SK-MEL-5 (cell line): ENCODE data around the gene TFG. TPM values are rescaled to one million over a fixed set of nuclear protein-coding genes. Genes with fewer than 3 reads are reported as not detected.

ENCODE experiments used
- DNase-seq: peaks from one replicate; pipeline ENCODE4 v3.0.0-alpha.2; 2016; ENCODE audit warnings: low read depth, low spot score
- in situ Hi-C: cut with HindIII; loops from 2 replicates; pipeline ENCODE4 v1.10.0; 2016; ENCODE audit warnings: low sequenced_read_pairs, high pct_unique_total_duplicates, low pct_unique_long_range_greater_than_20kb
- total RNA-seq: library from RNA; depleted of rRNA; stranded (reverse); fragments of >200 nt; shearing (Covaris generic); gene quantifications from 2 replicates; pipeline ENCODE4 v1.2.3, GENCODE V29; 2014

The TFG gene
- total RNA-seq, 1 experiment from 2014 or later: 79.0 TPM

- in situ Hi-C loops: no loop called here
- DNase-seq: no peak
Measured at GRCh38 chr3:100702082-100702979, 7.0 kb upstream of the TFG start.

GRCh38 chr3:100702980-100703345 is 6.3 kb upstream of the TFG start:
- DNase-seq: no peak
- in situ Hi-C loops: no loop called here

DNA sequence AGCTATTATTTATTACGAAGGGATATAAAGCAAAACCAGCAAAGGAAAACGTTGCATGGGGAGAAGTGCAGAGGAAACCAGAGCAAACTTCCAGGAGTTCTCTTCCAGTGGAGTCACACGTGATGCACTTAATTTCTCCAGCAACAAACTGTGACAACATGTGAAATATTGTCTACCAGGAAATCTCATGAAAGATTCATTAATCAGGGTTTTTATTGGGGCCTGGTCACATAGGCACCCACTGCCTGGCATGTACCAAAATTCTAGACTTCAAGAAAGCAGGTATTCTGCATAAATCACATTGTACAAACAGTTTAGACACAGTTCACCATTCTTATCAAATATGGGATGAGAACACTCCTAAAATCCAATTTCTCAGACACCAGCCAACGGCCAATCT is 5.4 kb upstream of the TFG start:
- in situ Hi-C loops: no loop called here
- no peak for DNase-seq

- in situ Hi-C loops: no loop called here
- no peak for DNase-seq
Measured at GRCh38 chr3:100706365-100706764, 2.9 kb upstream of the TFG start.

DNA sequence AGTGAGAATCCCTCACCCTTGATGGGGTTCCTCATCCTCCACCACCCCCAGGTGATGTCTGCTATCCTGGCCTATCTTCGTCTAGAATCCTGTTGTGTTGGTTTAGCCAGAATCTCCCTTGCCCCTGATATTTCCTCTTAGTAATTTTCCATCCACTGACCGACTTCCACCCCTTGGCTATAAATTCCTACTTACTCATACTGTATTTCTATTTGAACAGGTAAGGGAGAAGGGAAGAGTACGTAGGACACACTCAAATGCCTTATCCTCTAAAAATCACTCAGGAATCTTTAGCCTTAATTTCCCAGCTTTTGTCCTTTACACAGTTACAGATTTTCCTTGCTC is 678 bp upstream of the TFG start:
- in situ Hi-C loops: no loop called here
- no peak for DNase-seq

DNA sequence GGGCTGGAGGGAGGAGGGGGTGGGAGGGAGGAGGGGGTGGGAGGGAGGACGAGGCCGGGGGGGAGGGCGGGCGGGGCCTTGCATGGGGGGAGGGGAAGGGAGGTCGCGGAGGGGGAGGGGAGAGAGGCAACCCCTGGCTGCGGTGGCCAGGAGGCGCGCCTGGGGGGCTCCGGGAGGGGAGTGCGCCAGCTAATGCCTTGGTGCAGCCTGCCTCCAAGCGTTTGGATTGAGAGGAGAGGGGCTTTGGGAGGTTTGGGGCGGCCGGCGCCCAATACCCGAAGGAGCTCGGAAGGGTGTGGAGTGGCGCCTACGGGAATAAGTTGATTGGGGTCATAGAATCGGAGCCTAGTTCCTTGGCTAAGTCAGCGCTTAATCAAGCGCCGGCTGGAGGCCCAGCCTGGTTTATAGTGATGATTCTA is 557 bp downstream of the TFG start:
- in situ Hi-C loops: no loop called here
- DNase-seq: peak; percentile 26

DNA sequence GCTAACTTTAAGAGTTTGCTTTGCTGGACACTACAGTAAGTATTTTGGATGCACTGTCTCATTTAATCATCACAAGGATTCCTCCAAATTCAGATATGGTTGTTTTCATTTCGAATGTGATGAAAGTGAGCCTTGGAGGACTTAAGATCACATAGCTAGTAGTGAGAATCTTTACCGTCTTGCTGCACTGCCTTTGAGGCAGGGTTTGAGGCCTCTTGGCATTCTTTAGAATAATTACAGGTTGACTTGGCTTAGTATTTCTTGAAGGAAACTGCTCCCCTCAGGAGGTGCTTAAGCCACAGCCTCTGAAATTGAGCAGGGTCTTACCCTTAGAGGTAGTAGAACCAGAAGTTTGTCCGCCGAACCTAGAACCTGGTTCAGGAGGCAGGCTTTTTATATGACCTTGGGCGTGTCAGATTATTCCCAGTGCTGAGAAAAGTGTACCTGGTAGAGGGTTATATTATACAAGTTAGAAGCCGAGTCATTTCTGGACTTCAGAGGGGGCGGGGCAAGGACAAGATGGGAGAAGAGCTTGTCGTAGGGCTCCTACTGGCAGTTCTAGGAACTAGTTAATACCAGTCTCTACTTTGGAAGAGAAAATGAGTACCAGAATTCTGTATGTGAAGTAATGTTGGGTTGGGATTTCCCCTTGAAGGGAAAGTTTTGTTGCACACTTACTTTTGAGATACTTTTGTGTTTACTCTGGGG is 1.1 kb downstream of the TFG start:
- DNase-seq: peak; percentile 76
- in situ Hi-C loops: no loop called here

DNA sequence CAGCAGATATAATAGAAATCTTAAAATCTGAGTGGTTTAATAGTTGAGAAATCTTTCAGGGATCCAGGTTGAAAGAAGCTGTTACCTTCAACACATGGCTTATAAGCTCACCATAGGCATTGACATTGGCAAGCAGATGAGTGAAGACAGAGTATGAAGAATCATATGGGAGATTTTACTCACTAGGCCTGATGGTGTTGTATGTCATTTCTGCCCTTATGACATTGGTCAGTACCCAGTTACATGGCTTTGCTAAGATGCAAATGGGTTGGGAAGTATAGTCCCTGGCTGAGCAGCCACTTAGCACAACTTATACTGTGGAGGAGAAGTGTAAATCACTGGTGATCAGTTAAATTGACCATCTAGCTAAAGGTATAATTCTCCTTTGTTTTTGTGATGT is 5.9 kb downstream of the TFG start:
- in situ Hi-C loops: no loop called here
- DNase-seq: no peak

GRCh38 chr3:100717063-100717462 is 7.8 kb downstream of the TFG start:
- DNase-seq: no peak
- in situ Hi-C loops: no loop called here

DNA sequence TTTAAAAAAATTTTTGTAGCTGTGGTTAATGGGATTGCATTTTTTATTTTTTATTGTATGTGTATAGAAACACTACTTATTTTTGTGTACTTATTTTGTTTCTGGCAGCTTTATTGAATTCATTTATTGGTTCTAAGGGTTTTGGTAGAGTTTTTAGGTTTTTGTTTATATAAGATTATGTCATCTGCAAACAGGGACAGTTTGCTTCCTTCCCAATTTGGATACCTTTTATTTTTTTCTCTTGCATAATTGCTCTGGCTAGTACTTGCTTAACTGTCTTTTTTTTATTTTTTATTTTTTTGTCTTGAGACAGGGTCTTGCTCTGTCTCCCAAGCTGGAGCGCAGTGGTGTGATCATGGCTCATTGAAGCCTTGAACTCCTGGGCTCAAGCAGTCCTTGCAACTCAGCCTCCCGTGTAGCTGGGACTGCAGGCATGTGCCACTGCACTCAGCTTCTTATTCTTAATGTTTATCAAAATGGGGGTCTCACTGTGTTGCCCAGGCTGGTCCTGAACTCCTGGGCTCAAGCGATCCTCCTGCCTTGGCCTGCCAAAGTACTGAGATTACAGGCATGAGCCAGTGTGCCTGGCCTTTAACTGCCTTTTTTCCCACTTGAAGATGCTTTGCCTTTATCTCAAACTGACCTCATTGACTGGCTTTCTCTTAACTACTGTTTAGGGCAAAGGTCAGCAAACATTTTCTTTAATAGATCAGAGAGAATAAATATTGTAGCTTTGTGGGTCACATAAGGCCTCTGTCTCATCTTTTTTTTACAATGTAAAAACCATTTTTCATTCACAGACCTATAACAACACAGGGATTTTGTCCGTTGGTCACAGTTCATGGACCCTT is 8.6 kb downstream of the TFG start:
- in situ Hi-C loops: no loop called here
- DNase-seq: no peak

DNA sequence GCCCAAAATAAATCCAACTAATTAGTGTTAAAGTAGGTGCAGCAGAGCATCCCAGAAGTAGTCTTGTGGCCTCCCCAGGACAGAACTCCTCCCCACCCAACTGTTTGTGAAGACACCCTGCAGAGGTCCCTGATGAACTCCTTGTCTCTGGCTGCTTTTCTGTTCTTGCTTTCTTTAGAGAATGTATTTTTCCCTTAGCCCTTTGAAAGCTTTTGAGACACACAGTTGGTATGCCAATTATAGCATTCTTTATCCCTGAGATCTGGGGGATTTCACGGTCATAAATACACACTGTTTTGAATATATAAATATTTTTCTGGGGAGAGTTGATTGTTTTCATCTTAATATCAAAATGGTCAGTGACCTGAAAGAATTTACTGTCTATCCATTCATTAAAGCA is 9.8 kb downstream of the TFG start:
- in situ Hi-C loops: no loop called here
- no peak for DNase-seq

DNA sequence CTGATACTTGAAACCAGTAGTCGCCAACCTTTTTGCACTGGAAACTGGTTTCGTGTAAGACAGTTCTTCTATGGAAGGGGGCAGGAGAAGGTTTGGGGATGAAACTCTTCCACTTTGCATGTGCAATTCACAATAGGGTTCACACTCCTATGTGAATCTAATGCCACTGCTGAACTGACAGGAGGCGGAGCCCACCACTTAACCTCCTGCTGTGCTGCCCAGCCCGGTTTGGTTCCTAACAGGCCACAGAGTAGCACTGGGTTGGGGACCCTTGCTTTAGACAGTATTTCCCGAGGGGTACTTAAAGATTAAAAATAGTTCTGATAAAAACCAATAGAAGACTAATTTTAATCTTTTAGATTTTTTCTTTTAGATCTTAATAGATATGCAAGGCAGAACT is 11.1 kb downstream of the TFG start:
- no peak for DNase-seq
- in situ Hi-C loops: no loop called here

DNA sequence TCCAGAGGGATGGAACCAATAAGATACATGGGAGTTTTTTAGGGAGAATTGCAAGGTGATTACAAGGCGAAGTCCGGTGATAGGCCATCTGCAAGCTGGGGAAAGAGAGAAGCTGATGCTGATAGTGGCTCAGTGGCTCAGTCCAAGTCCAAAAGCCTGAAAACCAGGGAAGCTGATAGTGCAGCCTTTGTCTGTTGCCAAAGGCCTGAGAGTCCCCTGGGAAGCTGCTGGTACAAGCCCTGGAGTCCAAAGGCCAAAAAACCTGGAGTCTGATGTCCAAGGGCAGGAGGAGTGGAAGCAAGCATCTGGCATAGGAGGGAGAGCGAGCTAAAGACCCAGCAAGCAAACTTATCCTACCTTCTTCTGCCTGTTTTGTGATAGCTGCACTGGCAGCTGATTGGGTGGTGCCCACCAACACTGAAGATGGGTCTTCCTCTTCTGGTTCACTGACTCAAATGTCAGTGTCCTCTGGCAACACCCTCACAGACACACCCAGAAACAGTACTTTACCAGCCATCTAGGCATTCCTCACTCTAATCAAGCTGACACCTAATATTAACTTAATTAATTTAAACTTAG is 16.7 kb downstream of the TFG start:
- in situ Hi-C loops: no loop called here

DNA sequence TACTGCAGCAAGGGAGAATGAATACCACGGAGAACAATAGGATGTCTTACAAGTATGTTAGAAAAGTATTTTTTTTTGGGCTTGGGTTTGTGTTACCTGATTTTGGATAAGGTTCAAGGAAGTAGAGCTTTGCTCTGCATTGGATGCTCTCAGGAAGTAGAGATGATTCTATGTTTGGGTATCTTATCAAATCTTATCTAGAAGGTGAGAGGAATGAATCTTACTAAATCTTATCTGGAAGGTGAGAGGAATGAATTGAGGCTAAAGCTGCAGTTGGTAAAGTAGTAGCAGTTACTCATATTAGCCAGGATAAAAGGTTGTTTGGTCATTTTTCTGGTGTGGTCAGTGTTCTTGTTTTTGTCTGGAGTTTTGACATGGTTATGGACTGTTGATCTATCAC is 17.4 kb downstream of the TFG start:
- in situ Hi-C loops: no loop called here
- no peak for DNase-seq

More for the DNA sequence above, 16.7 kb downstream of the TFG start:
- peak; percentile 16 for DNase-seq

DNA sequence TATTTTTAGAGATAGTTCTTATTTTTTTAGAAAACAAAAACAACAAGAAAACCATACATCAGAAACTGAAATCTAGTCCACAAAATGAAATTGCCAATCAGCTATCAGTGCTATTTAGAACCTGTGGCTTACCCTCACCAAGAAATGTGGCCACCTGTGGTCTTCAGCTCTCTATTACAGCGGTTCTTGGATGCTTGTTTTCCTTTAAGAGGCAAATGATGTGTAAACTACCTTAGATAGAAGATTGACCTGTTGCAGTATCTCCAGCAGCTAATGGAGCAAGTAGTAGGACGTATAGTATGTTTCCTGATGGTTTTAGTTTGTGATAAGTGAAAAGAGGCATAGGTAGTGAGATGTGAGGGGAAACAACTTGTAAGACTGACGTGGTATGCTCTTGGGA is 21.2 kb downstream of the TFG start:
- in situ Hi-C loops: no loop called here

DNA sequence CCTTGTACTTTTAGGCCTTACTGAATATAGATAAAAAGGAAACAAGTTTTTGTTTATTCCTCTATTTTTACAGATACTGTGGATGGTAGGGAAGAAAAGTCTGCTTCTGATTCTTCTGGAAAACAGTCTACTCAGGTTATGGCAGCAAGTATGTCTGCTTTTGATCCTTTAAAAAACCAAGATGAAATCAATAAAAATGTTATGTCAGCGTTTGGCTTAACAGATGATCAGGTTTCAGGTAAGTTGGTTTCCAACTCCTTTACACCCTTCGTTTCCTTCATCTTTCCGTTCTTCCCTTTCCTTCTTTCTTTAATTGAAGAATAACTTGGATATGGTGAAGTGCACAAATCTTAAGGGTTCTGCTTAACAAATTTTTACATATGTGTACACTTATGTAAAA is 23.1 kb downstream of the TFG start:
- in situ Hi-C loops: no loop called here

More for the DNA sequence above, 21.2 kb downstream of the TFG start:
- DNase-seq: no peak

GRCh38 chr3:100737334-100737733 is 28.0 kb downstream of the TFG start:
- in situ Hi-C loops: no loop called here
- DNase-seq: peak; percentile 27

More for the DNA sequence above, 23.1 kb downstream of the TFG start:
- DNase-seq: no peak

DNA sequence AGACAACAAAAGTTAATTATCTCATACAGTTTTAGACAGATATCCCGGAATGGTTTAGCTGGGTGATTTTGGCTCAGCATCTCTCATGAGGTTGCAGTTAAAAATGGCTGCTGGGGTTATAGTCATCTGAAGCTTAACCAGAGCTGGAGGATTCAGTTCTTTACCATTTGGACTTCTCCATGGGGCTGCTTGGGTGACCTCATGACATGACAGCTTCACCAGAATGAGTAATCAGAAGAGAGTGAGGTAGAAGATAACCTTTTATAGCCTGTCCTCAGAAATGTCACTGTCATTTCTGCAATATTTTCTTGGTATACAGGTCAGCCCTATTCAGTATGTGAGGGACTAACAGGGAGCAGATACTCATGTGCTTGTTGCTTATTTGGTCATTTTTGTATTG is 30.9 kb downstream of the TFG start:
- no peak for DNase-seq
- in situ Hi-C loops: no loop called here
